Osteoblast (primary cell): ENCODE results near the gene PUDP. TPM values are rescaled to one million over a fixed set of nuclear protein-coding genes. Genes with fewer than 3 reads are reported as not detected.

Experiments used
- DNase-seq: peaks from one replicate; pipeline ENCODE4 v3.0.0; 2011; ENCODE audit warnings: low spot score, mixed read lengths; ENCODE audit not compliant: insufficient read length; ENCODE audit errors: missing footprints
- H2AFZ ChIP-seq: 2 replicates; pipeline ENCODE4 v1.6.0; 2011; ENCODE audit warnings: mild to moderate bottlenecking, low read length
- H3K27ac ChIP-seq: 2 replicates; pipeline ENCODE4 v1.5.1; 2011; ENCODE audit warnings: mild to moderate bottlenecking, low read depth, low read length, moderate library complexity
- H3K27me3 ChIP-seq: 2 replicates; pipeline ENCODE4 v1.6.0; 2012; ENCODE audit warnings: mild to moderate bottlenecking, control low read depth, inconsistent platforms, low read length, moderate library complexity; ENCODE audit not compliant: insufficient read depth
- H3K36me3 ChIP-seq: 2 replicates; pipeline ENCODE4 v1.5.1; 2011; ENCODE audit warnings: mild to moderate bottlenecking, low read length, control low read depth, moderate library complexity; ENCODE audit not compliant: insufficient read depth
- H3K4me1 ChIP-seq: 2 replicates; pipeline ENCODE4 v1.5.1; 2011; ENCODE audit warnings: mild to moderate bottlenecking, low read length, control low read depth, moderate library complexity; ENCODE audit not compliant: insufficient read depth
- H3K4me2 ChIP-seq: 2 replicates; pipeline ENCODE4 v1.6.0; 2011; ENCODE audit warnings: mild to moderate bottlenecking, low read length; ENCODE audit not compliant: insufficient read depth
- H3K4me3 ChIP-seq: fragments of 200-600 bp; sonication (generic); 3 replicates; pipeline ENCODE4 v1.5.1; 2012; ENCODE audit warnings: mild to moderate bottlenecking, low read length, inconsistent platforms; ENCODE audit not compliant: insufficient read depth
- H3K79me2 ChIP-seq: 2 replicates; pipeline ENCODE4 v1.6.0; 2012; ENCODE audit warnings: mild to moderate bottlenecking, low read length, control low read depth, inconsistent platforms; ENCODE audit not compliant: insufficient read depth
- H3K9me3 ChIP-seq: 2 replicates; pipeline ENCODE4 v1.5.1; 2011; ENCODE audit warnings: low read depth, low read length, control low read depth
- H4K20me1 ChIP-seq: 2 replicates; pipeline ENCODE4 v1.6.0; 2012; ENCODE audit warnings: mild to moderate bottlenecking, low read length, control low read depth; ENCODE audit not compliant: insufficient read depth
- CTCF ChIP-seq: IDR thresholded peaks from 2 replicates; pipeline ENCODE4 v1.5.1; 2011; ENCODE audit warnings: mild to moderate bottlenecking, low read depth, low read length, moderate library complexity; ENCODE audit errors: extremely low read depth
- total RNA-seq: library from RNA; depleted of rRNA; stranded (reverse); fragments of >200 nt; gene quantifications from 2 replicates; pipeline ENCODE4 v1.2.3, GENCODE V29; 2012

Gene PUDP
- total RNA-seq, 1 donor, result 6.5 TPM

GRCh38 chrX:7071390-7071789 lies 76.6 kb downstream of the PUDP start:
- Histone ChIP-seq H3K4me1 (no peaks in the 10 kb centered on the region), H3K79me2 (no peaks in the 10 kb centered on the region), H3K27me3 (no peaks in the 10 kb centered on the region), H3K27ac (no peak overlapping the region), H4K20me1 (peaks cover 17% of the 10 kb centered on the region), H3K9me3 (no peaks in the 10 kb centered on the region), H3K4me3 (no peak overlapping the region), H2AFZ (no peak overlapping the region), H3K36me3 (peaks cover 4% of the 10 kb centered on the region), H3K4me2 (no peak overlapping the region)
- no peak for DNase-seq
- no peak for TF ChIP-seq CTCF

GRCh38 chrX:7069556-7069955 lies 78.4 kb downstream of the PUDP start:
- H3K27me3 ChIP-seq, result no peaks in the 10 kb centered on the region
- H2AFZ ChIP-seq, result no peak overlapping the region
- peaks cover 18% of the 10 kb centered on the region for H4K20me1 ChIP-seq
- no peak overlapping the region for H3K4me2 ChIP-seq
- TF ChIP-seq CTCF, result no peak
- no peaks in the 10 kb centered on the region for H3K36me3 ChIP-seq
- no peaks in the 10 kb centered on the region for H3K79me2 ChIP-seq
- no peak overlapping the region for H3K4me3 ChIP-seq
- DNase-seq, result no peak
- H3K9me3 ChIP-seq, result no peaks in the 10 kb centered on the region
- H3K27ac ChIP-seq, result no peak overlapping the region
- H3K4me1 ChIP-seq, result no peaks in the 10 kb centered on the region

GRCh38 chrX:7068939-7069367 lies 79.0 kb downstream of the PUDP start:
- Histone ChIP-seq H3K36me3 (no peaks in the 10 kb centered on the region), H4K20me1 (peaks cover 13% of the 10 kb centered on the region), H3K9me3 (no peaks in the 10 kb centered on the region), H3K4me3 (no peak overlapping the region), H3K27me3 (no peaks in the 10 kb centered on the region), H2AFZ (no peak overlapping the region), H3K27ac (no peak overlapping the region), H3K79me2 (no peaks in the 10 kb centered on the region), H3K4me1 (no peaks in the 10 kb centered on the region), H3K4me2 (no peak overlapping the region)
- peak; percentile 42 for TF ChIP-seq CTCF
- no peak for DNase-seq

GRCh38 chrX:7067256-7067655 lies 80.7 kb downstream of the PUDP start:
- Histone ChIP-seq H4K20me1 (peaks cover 23% of the 10 kb centered on the region), H3K4me2 (no peak overlapping the region), H2AFZ (no peak overlapping the region), H3K36me3 (no peaks in the 10 kb centered on the region), H3K4me3 (no peak overlapping the region), H3K9me3 (no peaks in the 10 kb centered on the region), H3K4me1 (peaks cover 6% of the 10 kb centered on the region), H3K27ac (no peak overlapping the region), H3K79me2 (no peaks in the 10 kb centered on the region), H3K27me3 (no peaks in the 10 kb centered on the region)
- no peak for DNase-seq
- no peak for TF ChIP-seq CTCF
